H9 (cell line): ENCODE results near the gene HMCES. TPM values are rescaled to one million over a fixed set of nuclear protein-coding genes. Genes with fewer than 3 reads are reported as not detected.

Experiments
- DNase-seq: peaks from one replicate; pipeline ENCODE4 v3.0.0-alpha.2; 2017
- H2AFZ ChIP-seq: one replicate; pipeline ENCODE4 v1.6.1; 2013; ENCODE audit warnings: mild to moderate bottlenecking, low read length, control low read depth, moderate library complexity
- H2AK5ac ChIP-seq: 2 replicates; pipeline ENCODE4 v1.6.1; 2013; ENCODE audit warnings: low read length, control low read depth, mixed read lengths; ENCODE audit not compliant: insufficient read length
- H2BK120ac ChIP-seq: one replicate; pipeline ENCODE4 v1.6.1; 2013; ENCODE audit warnings: low read depth, mild to moderate bottlenecking, low read length, control low read depth, inconsistent platforms; ENCODE audit not compliant: poor library complexity, severe bottlenecking
- H2BK12ac ChIP-seq: 2 replicates; pipeline ENCODE4 v1.6.1; 2013; ENCODE audit warnings: low read length, control low read depth, mixed read lengths, low read depth; ENCODE audit not compliant: insufficient read length
- H2BK15ac ChIP-seq: 2 replicates; pipeline ENCODE4 v1.6.1; 2013; ENCODE audit warnings: low read depth, low read length, control low read depth
- H2BK20ac ChIP-seq: one replicate; pipeline ENCODE4 v1.6.1; 2013; ENCODE audit warnings: low read depth, mild to moderate bottlenecking, low read length, control low read depth, inconsistent platforms; ENCODE audit not compliant: poor library complexity, severe bottlenecking
- H2BK5ac ChIP-seq: 2 replicates; pipeline ENCODE4 v1.6.1; 2013; ENCODE audit warnings: low read length, control low read depth, mixed read lengths; ENCODE audit not compliant: insufficient read length
- H3K14ac ChIP-seq: 2 replicates; pipeline ENCODE4 v1.6.1; 2013; ENCODE audit warnings: low read length, control low read depth; ENCODE audit not compliant: insufficient read depth
- H3K18ac ChIP-seq: 2 replicates; pipeline ENCODE4 v1.6.1; 2013; ENCODE audit warnings: low read depth, mild to moderate bottlenecking, mixed read lengths, low read length, control low read depth; ENCODE audit not compliant: insufficient read length
- H3K23ac ChIP-seq: 2 replicates; pipeline ENCODE4 v1.6.1; 2013; ENCODE audit warnings: low read length, control low read depth, mixed read lengths, low read depth; ENCODE audit not compliant: insufficient read length
- H3K23me2 ChIP-seq: 2 replicates; pipeline ENCODE4 v1.6.1; 2013; ENCODE audit warnings: low read depth, mild to moderate bottlenecking, mixed read lengths, low read length, control low read depth; ENCODE audit not compliant: insufficient read length, poor library complexity, severe bottlenecking
- H3K27ac ChIP-seq: 2 replicates; pipeline ENCODE4 v1.5.1; 2013; ENCODE audit warnings: low read length, control low read depth, mixed read lengths, low read depth; ENCODE audit not compliant: insufficient read length
- H3K27me3 ChIP-seq: 2 replicates; pipeline ENCODE4 v1.6.1; 2013; ENCODE audit warnings: low read length, control low read depth, inconsistent platforms; ENCODE audit not compliant: insufficient read depth
- H3K4ac ChIP-seq: 2 replicates; pipeline ENCODE4 v1.6.1; 2013; ENCODE audit warnings: low read depth, mild to moderate bottlenecking, control low read depth, inconsistent platforms, low read length, moderate library complexity
- H3K4me1 ChIP-seq: 2 replicates; pipeline ENCODE4 v1.6.1; 2013; ENCODE audit warnings: low read length, control low read depth, inconsistent platforms; ENCODE audit not compliant: insufficient read depth
- H3K4me2 ChIP-seq: 2 replicates; pipeline ENCODE4 v1.6.1; 2013; ENCODE audit warnings: low read length, control low read depth, mixed read lengths; ENCODE audit not compliant: insufficient read length, insufficient read depth
- H3K56ac ChIP-seq: 2 replicates; pipeline ENCODE4 v1.6.1; 2013; ENCODE audit warnings: low read depth, mild to moderate bottlenecking, mixed read lengths, low read length, control low read depth; ENCODE audit not compliant: insufficient read length
- H3K79me1 ChIP-seq: 2 replicates; pipeline ENCODE4 v1.6.1; 2013; ENCODE audit warnings: low read depth, mild to moderate bottlenecking, moderate library complexity, low read length, control low read depth, inconsistent platforms; ENCODE audit not compliant: insufficient read depth, poor library complexity, severe bottlenecking
- H3K79me2 ChIP-seq: 2 replicates; pipeline ENCODE4 v1.6.1; 2013; ENCODE audit warnings: low read length, control low read depth, inconsistent platforms; ENCODE audit not compliant: insufficient read depth
- H3K9ac ChIP-seq: 2 replicates; pipeline ENCODE4 v1.6.1; 2013; ENCODE audit warnings: low read length, control low read depth, mixed read lengths; ENCODE audit not compliant: insufficient read length; ENCODE audit errors: extremely low read depth
- H3K9me3 ChIP-seq: one replicate; pipeline ENCODE4 v1.6.1; 2013; ENCODE audit warnings: low read depth, low read length, inconsistent platforms; ENCODE audit not compliant: control insufficient read depth
- H3T11ph ChIP-seq: one replicate; pipeline ENCODE4 v1.6.1; 2013; ENCODE audit warnings: mild to moderate bottlenecking, low read length, control low read depth, inconsistent platforms
- H4K20me1 ChIP-seq: one replicate; pipeline ENCODE4 v1.6.1; 2013; ENCODE audit not compliant: control insufficient read depth, insufficient read length, insufficient read depth
- H4K5ac ChIP-seq: 2 replicates; pipeline ENCODE4 v1.6.1; 2013; ENCODE audit warnings: low read depth, mild to moderate bottlenecking, mixed read lengths, low read length, control low read depth; ENCODE audit not compliant: insufficient read length
- H4K8ac ChIP-seq: replicated peaks from 2 replicates; pipeline ENCODE4 v1.6.1; 2013; ENCODE audit warnings: low read length, control low read depth, mixed read lengths, low read depth; ENCODE audit not compliant: insufficient read length
- H4K91ac ChIP-seq: 2 replicates; pipeline ENCODE4 v1.6.1; 2013; ENCODE audit warnings: low read depth, mild to moderate bottlenecking, moderate library complexity, mixed read lengths, low read length, control low read depth; ENCODE audit not compliant: insufficient read length
- H3K27ac Mint-ChIP-seq, 3 experiments: 2 replicates in 2 of 3; 3 replicates in 1 of 3; pipeline ENCODE4 v1.8.0; 2020 to 2021; ENCODE audit warnings: mixed read lengths in 3 of 3, mild to moderate bottlenecking in 1 of 3, moderate library complexity in 1 of 3
- H3K27me3 Mint-ChIP-seq: 2 replicates; pipeline ENCODE4 v1.8.0; 2021; ENCODE audit warnings: low read depth, mild to moderate bottlenecking, moderate library complexity, mixed read lengths
- H3K36me3 Mint-ChIP-seq, 3 experiments: 2 replicates in 2 of 3; 3 replicates in 1 of 3; pipeline ENCODE4 v1.8.0; 2020 to 2021; ENCODE audit warnings: low read depth in 3 of 3, mixed read lengths in 3 of 3; ENCODE audit not compliant: insufficient read depth in 1 of 3
- H3K4me1 Mint-ChIP-seq, 2 experiments: 2 replicates each; pipeline ENCODE4 v1.8.0; 2020; ENCODE audit warnings: mixed read lengths in 2 of 2
- H3K4me3 Mint-ChIP-seq, 2 experiments: 2 replicates in 1 of 2; 3 replicates in 1 of 2; pipeline ENCODE4 v1.8.0; 2020 to 2021; ENCODE audit warnings: mild to moderate bottlenecking in 2 of 2, mixed read lengths in 2 of 2, moderate library complexity in 1 of 2
- H3K9me3 Mint-ChIP-seq, 2 experiments: 2 replicates in 1 of 2; 3 replicates in 1 of 2; pipeline ENCODE4 v1.8.0; 2020; ENCODE audit warnings: mild to moderate bottlenecking in 2 of 2, mixed read lengths in 2 of 2, moderate library complexity in 1 of 2
- CTCF ChIP-seq: fragments of 200-600 bp; sonication (generic); conservative IDR thresholded peaks from 3 replicates; pipeline ENCODE4 v1.8.0; 2021; ENCODE audit warnings: antibody characterized with exemption, mild to moderate bottlenecking
- WGBS: extraction: QIAGEN DNeasy Blood & Tissue Kit; methylation state at CpG from one replicate; pipeline ENCODE4 v1.1.7; 2013; ENCODE audit warnings: missing lambda C conversion rate, low lambda C conversion rate, mixed read lengths; ENCODE audit not compliant: insufficient read length; ENCODE audit errors: extremely low coverage; 5-methylcytosine and 5-hydroxymethylcytosine counted together
- total RNA-seq: library from RNA; stranded (reverse); gene quantifications from 2 replicates; pipeline ENCODE4 v1.2.1, GENCODE V29; 2021

HMCES gene
- total RNA-seq, 1 experiment from 2014 or later, result 52.4 TPM

DNA sequence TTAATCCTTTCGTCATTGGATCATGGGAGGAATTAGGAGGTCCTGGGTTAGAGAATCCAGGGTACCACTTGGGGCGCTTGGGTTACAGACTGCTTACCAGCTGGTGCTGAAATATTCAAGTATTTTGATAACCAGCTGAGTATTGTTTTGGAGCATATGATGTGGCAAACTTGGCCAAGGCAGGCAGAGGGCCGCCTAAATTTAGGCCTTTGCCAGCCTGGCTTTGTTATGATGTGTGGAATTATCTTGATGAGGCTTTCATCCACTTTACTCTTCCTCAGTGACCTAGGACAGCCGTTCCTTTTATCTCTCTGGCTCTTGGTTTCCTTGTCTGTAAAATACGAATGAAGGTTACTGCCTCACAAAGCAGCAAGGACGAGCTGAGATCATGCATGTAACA is 22.4 kb upstream of the HMCES start:
- Histone ChIP-seq H3K4ac (no peak overlapping the region), H4K91ac (no peak overlapping the region), H2BK120ac (no peak overlapping the region), H3K27ac (no peak overlapping the region), H2BK20ac (no peak overlapping the region), H3K23ac (no peak overlapping the region), H3K9me3 (no peaks in the 10 kb centered on the region), H3K4me1 (no peaks in the 10 kb centered on the region), H4K5ac (no peak overlapping the region), H2AFZ (no peak overlapping the region), H3K9ac (no peak overlapping the region), H4K20me1 (no peaks in the 10 kb centered on the region), H3K27me3 (no peaks in the 10 kb centered on the region), H4K8ac (no peak overlapping the region), H2BK5ac (no peak overlapping the region), H3K56ac (no peak overlapping the region), H3K4me2 (no peak overlapping the region), H3K79me1 (no peaks in the 10 kb centered on the region), H2AK5ac (no peak overlapping the region), H3K23me2 (no peaks in the 10 kb centered on the region), H3T11ph (no peak overlapping the region), H3K79me2 (no peaks in the 10 kb centered on the region), H3K14ac (no peak overlapping the region), H3K18ac (no peak overlapping the region), H2BK12ac (no peak overlapping the region), H2BK15ac (no peak overlapping the region)
- no peak for DNase-seq
- Mint-ChIP-seq H3K36me3 (peaks cover 62 to 99% (median 90%) of the 10 kb centered on the region in 3 experiments), H3K4me1 (no peaks in the 10 kb centered on the region), H3K27ac (no peak overlapping the region), H3K4me3 (no peak overlapping the region), H3K27me3 (no peaks in the 10 kb centered on the region), H3K9me3 (no peaks in the 10 kb centered on the region)
- no peak for TF ChIP-seq CTCF
- no CpG with 5 or more reads among the region's 6 CpGs for WGBS
